ENCODE measurements around the gene MID2.
"Not testable (repeated sequence)": the region's sequence is repeated elsewhere in the genome, so short reads cannot be mapped to it uniquely, and the experiment has no call there.

MID2 gene

GRCh38 chrX:107825698-107826237, at the start of gene MID2:
Gene MID2 (plus strand): TSS chrX:107825866. CDS start chrX:107826427, 561 bp downstream.
- DNase-seq (ENCODE audit: low read depth in 1 of 2, low spot score in 1 of 2) = peak; percentile 12 to 17

GRCh38 chrX:107776649-107777535, 48.8 kb upstream of the MID2 start:
- DNase-seq (ENCODE audit: low read depth in 1 of 2, low spot score in 1 of 2) = peak; percentile 21 to 62

- DNase-seq (ENCODE audit: low read depth in 1 of 2, low spot score in 1 of 2) = no peak
These were observed 48.2 kb upstream of the MID2 start, which contains the start of gene NCBP2L for GRCh38 chrX:107777536-107777832. Gene NCBP2L (plus strand): TSS chrX:107777733. CDS start chrX:107794221, 16,488 bp downstream.

- no peak for DNase-seq (ENCODE audit: low read depth in 1 of 2, low spot score in 1 of 2)
These were observed 45.1 kb upstream of the MID2 start for GRCh38 chrX:107780525-107780924.

GRCh38 chrX:107787827-107788226, 37.8 kb upstream of the MID2 start:
- DNase-seq (ENCODE audit: low read depth in 1 of 2, low spot score in 1 of 2) = no peak

GRCh38 chrX:107804427-107804826, 21.2 kb upstream of the MID2 start:
- DNase-seq (ENCODE audit: low read depth in 1 of 2, low spot score in 1 of 2) = no peak

- no peak for DNase-seq (ENCODE audit: low read depth in 1 of 2, low spot score in 1 of 2)
These were observed 20.5 kb upstream of the MID2 start for GRCh38 chrX:107805179-107805578.

- DNase-seq (ENCODE audit: low read depth in 1 of 2, low spot score in 1 of 2) = not testable (repeated sequence)
These were observed 15.6 kb upstream of the MID2 start for GRCh38 chrX:107810053-107810452.

- DNase-seq (ENCODE audit: low read depth in 1 of 2, low spot score in 1 of 2) = no peak
These were observed 6.7 kb upstream of the MID2 start for GRCh38 chrX:107818900-107819521.

- DNase-seq (ENCODE audit: low read depth in 1 of 2, low spot score in 1 of 2) = no peak
These were observed 2.6 kb upstream of the MID2 start for GRCh38 chrX:107823042-107823441.

- no peak for DNase-seq (ENCODE audit: low read depth in 1 of 2, low spot score in 1 of 2)
These were observed 2.2 kb upstream of the MID2 start for GRCh38 chrX:107823456-107823855.

GRCh38 chrX:107826238-107827029, 768 bp downstream of the MID2 start:
- peak; percentile 6 to 10 for DNase-seq (ENCODE audit: low read depth in 1 of 2, low spot score in 1 of 2)

GRCh38 chrX:107827030-107827831, 1.6 kb downstream of the MID2 start:
- DNase-seq (ENCODE audit: low read depth in 1 of 2, low spot score in 1 of 2) = no peak

- no peak for DNase-seq (ENCODE audit: low read depth in 1 of 2, low spot score in 1 of 2)
These were observed 2.2 kb downstream of the MID2 start for GRCh38 chrX:107827852-107828251.

- no peak for DNase-seq (ENCODE audit: low read depth in 1 of 2, low spot score in 1 of 2)
These were observed 4.2 kb downstream of the MID2 start for GRCh38 chrX:107829878-107830277.

GRCh38 chrX:107831071-107831730, 5.5 kb downstream of the MID2 start:
- DNase-seq (ENCODE audit: low read depth in 1 of 2, low spot score in 1 of 2) = no peak

GRCh38 chrX:107834275-107835201, 8.9 kb downstream of the MID2 start:
- no peak for DNase-seq (ENCODE audit: low read depth in 1 of 2, low spot score in 1 of 2)

- DNase-seq (ENCODE audit: low read depth in 1 of 2, low spot score in 1 of 2) = no peak
These were observed 11.3 kb downstream of the MID2 start for GRCh38 chrX:107836958-107837357.

GRCh38 chrX:107840971-107841370, 15.3 kb downstream of the MID2 start:
- DNase-seq (ENCODE audit: low read depth in 1 of 2, low spot score in 1 of 2) = no peak
